ENCODE measurements around the gene DYNC2LI1.

DYNC2LI1 gene

DNA sequence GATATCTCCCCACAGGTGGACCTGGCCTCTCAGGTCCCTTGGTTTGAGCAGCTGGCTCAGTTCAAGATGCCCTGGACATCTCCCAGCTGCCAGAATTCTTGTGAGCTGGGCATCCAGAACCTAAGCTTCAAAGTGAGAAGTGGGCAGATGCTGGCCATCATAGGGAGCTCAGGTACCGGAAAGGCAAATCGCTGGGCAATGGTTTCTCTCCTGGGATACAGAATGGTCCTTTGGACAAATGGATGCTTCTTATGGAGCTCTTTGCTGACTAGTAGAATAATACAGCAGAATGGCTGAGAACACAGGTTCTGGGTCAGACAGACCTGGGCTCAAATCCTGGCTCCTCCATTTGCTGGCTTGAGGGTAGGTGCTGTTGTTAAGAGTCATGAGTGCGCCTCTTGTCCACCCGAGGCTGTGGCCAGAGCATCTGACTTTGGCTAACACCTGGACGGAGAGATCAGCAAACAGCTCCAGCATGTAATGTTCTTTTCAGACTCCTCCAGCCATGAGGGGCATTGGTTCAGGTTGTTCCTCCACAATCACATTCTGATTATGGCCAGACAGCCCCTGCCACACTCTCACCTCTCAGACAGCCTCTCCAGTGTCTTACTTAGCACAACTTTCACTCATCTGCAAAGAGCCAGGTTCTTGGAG is 72.4 kb downstream of the DYNC2LI1 start (continued):
- TF ChIP-seq ZNF202 (tag by site-specific recombination; IDR thresholded peaks at IDR 0.05; ENCODE audit: borderline replicate concordance): no peak

DNA sequence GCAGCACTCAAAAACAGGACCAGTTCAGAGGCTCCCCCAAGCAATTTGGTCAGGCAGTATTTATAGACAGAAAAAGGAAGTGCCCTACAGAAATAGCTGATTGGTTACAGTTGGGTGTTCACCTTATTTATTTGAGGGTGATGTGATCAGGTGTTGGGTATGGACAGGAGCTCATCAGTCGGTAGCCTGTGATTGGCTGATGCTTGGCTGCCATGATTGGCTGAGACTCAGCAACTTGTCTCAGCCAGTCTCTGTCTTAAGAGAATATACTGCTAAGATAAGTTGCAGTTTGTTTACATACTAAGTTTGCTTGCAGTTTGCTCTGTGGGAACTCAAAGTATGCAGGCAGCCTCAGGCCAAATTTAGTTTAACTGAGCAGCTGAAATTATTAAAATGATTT is 74.4 kb downstream of the DYNC2LI1 start:
- Histone ChIP-seq H3K36me3 (ENCODE audit: control insufficient read depth in 2 of 2, insufficient read depth in 1 of 2, low read length in 2 of 2) (no peaks in the 10 kb centered on the region), H3K9me3 (ENCODE audit: control insufficient read depth, insufficient read depth, low read depth, low read length) (no peaks in the 10 kb centered on the region), H3K27ac (ENCODE audit: extremely low read depth, low read depth, low read length) (no peak overlapping the region), H3K4me3 (ENCODE audit: low read depth, low read length) (no peak overlapping the region), H3K4me1 (ENCODE audit: control insufficient read depth, insufficient read depth, low read length) (no peaks in the 10 kb centered on the region)
- TF ChIP-seq ZNF529 (tag by site-specific recombination; IDR thresholded peaks at IDR 0.05; ENCODE audit: insufficient replicate concordance): no peak
- TF ChIP-seq EGR2 (tag by site-specific recombination; IDR thresholded peaks at IDR 0.05; ENCODE audit: low read depth): no peak
- TF ChIP-seq, protein P1, sequence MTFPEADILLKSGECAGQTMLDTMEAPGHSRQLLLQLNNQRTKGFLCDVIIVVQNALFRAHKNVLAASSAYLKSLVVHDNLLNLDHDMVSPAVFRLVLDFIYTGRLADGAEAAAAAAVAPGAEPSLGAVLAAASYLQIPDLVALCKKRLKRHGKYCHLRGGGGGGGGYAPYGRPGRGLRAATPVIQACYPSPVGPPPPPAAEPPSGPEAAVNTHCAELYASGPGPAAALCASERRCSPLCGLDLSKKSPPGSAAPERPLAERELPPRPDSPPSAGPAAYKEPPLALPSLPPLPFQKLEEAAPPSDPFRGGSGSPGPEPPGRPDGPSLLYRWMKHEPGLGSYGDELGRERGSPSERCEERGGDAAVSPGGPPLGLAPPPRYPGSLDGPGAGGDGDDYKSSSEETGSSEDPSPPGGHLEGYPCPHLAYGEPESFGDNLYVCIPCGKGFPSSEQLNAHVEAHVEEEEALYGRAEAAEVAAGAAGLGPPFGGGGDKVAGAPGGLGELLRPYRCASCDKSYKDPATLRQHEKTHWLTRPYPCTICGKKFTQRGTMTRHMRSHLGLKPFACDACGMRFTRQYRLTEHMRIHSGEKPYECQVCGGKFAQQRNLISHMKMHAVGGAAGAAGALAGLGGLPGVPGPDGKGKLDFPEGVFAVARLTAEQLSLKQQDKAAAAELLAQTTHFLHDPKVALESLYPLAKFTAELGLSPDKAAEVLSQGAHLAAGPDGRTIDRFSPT (tag by site-specific recombination; IDR thresholded peaks at IDR 0.05): no peak
- TF ChIP-seq, protein P2, sequence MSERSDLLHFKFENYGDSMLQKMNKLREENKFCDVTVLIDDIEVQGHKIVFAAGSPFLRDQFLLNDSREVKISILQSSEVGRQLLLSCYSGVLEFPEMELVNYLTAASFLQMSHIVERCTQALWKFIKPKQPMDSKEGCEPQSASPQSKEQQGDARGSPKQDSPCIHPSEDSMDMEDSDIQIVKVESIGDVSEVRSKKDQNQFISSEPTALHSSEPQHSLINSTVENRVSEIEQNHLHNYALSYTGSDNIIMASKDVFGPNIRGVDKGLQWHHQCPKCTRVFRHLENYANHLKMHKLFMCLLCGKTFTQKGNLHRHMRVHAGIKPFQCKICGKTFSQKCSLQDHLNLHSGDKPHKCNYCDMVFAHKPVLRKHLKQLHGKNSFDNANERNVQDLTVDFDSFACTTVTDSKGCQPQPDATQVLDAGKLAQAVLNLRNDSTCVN (tag by site-specific recombination; optimal IDR thresholded peaks at IDR 0.05): no peak
- TF ChIP-seq ZNF48 (tag by site-specific recombination; IDR thresholded peaks at IDR 0.05): no peak
- TF ChIP-seq, protein P3, sequence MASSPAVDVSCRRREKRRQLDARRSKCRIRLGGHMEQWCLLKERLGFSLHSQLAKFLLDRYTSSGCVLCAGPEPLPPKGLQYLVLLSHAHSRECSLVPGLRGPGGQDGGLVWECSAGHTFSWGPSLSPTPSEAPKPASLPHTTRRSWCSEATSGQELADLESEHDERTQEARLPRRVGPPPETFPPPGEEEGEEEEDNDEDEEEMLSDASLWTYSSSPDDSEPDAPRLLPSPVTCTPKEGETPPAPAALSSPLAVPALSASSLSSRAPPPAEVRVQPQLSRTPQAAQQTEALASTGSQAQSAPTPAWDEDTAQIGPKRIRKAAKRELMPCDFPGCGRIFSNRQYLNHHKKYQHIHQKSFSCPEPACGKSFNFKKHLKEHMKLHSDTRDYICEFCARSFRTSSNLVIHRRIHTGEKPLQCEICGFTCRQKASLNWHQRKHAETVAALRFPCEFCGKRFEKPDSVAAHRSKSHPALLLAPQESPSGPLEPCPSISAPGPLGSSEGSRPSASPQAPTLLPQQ (tag by site-specific recombination; IDR thresholded peaks at IDR 0.05): no peak
- TF ChIP-seq ZNF324 (tag by site-specific recombination; IDR thresholded peaks at IDR 0.05): no peak
- TF ChIP-seq, protein P4, sequence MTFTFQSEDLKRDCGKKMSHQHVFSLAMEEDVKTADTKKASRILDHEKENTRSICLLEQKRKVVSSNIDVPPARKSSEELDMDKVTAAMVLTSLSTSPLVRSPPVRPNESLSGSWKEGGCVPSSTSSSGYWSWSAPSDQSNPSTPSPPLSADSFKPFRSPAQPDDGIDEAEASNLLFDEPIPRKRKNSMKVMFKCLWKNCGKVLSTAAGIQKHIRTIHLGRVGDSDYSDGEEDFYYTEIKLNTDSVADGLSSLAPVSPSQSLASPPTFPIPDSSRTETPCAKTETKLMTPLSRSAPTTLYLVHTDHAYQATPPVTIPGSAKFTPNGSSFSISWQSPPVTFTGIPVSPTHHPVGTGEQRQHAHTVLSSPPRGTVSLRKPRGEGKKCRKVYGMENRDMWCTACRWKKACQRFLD (tag by site-specific recombination; IDR thresholded peaks at IDR 0.05): no peak
- no peak for TF ChIP-seq ZNF184 (tag by site-specific recombination; IDR thresholded peaks at IDR 0.05)
- TF ChIP-seq, protein P5, sequence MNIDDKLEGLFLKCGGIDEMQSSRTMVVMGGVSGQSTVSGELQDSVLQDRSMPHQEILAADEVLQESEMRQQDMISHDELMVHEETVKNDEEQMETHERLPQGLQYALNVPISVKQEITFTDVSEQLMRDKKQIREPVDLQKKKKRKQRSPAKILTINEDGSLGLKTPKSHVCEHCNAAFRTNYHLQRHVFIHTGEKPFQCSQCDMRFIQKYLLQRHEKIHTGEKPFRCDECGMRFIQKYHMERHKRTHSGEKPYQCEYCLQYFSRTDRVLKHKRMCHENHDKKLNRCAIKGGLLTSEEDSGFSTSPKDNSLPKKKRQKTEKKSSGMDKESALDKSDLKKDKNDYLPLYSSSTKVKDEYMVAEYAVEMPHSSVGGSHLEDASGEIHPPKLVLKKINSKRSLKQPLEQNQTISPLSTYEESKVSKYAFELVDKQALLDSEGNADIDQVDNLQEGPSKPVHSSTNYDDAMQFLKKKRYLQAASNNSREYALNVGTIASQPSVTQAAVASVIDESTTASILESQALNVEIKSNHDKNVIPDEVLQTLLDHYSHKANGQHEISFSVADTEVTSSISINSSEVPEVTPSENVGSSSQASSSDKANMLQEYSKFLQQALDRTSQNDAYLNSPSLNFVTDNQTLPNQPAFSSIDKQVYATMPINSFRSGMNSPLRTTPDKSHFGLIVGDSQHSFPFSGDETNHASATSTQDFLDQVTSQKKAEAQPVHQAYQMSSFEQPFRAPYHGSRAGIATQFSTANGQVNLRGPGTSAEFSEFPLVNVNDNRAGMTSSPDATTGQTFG (tag by site-specific recombination; IDR thresholded peaks at IDR 0.05; ENCODE audit: borderline replicate concordance): no peak
- TF ChIP-seq ZNF600 (tag by site-specific recombination; IDR thresholded peaks at IDR 0.05): no peak
- no peak for TF ChIP-seq ZEB2 (tag by site-specific recombination; IDR thresholded peaks at IDR 0.05)
- no peak for TF ChIP-seq ZNF76 (tag by site-specific recombination; IDR thresholded peaks at IDR 0.05; ENCODE audit: borderline replicate concordance, low read depth)
- TF ChIP-seq, protein P6, sequence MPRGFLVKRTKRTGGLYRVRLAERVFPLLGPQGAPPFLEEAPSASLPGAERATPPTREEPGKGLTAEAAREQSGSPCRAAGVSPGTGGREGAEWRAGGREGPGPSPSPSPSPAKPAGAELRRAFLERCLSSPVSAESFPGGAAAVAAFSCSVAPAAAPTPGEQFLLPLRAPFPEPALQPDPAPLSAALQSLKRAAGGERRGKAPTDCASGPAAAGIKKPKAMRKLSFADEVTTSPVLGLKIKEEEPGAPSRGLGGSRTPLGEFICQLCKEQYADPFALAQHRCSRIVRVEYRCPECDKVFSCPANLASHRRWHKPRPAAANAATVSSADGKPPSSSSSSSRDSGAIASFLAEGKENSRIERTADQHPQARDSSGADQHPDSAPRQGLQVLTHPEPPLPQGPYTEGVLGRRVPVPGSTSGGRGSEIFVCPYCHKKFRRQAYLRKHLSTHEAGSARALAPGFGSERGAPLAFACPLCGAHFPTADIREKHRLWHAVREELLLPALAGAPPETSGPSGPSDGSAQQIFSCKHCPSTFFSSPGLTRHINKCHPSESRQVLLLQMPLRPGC (tag by site-specific recombination; IDR thresholded peaks at IDR 0.05): no peak
- ChIA-PET CTCF (no interaction called here), POLR2A (no interaction called here)

Data from HEK293 (cell line).